ENCODE data around the gene BLTP1.

BLTP1 gene

GRCh38 chr4:122117743-122118142 lies 34.4 kb upstream of the BLTP1 start:
- Histone ChIP-seq H3K36me3 (ENCODE audit: control insufficient read depth, insufficient read depth, low read length) (no peaks in the 10 kb centered on the region), H3K27me3 (ENCODE audit: control insufficient read depth, insufficient read depth, low read length) (no peaks in the 10 kb centered on the region), H2AFZ (no peak overlapping the region), H3K4me1 (no peaks in the 10 kb centered on the region), H3K79me2 (no peaks in the 10 kb centered on the region), H3K27ac (no peak overlapping the region), H3K4me2 (ENCODE audit: low read length) (no peak overlapping the region), H3K9me3 (ENCODE audit: control insufficient read depth, low read length) (no peaks in the 10 kb centered on the region), H3K9ac (no peak overlapping the region), H3K4me3 (ENCODE audit: low read depth, low read length) (no peak overlapping the region)
- TF ChIP-seq CTCF (IDR thresholded peaks at IDR 0.05): no peak

- Histone ChIP-seq H3K4me1 (no peaks in the 10 kb centered on the region), H3K27ac (no peak overlapping the region), H3K27me3 (ENCODE audit: control insufficient read depth, insufficient read depth, low read length) (no peaks in the 10 kb centered on the region), H2AFZ (no peak overlapping the region), H3K9ac (no peak overlapping the region), H3K36me3 (ENCODE audit: control insufficient read depth, insufficient read depth, low read length) (no peaks in the 10 kb centered on the region), H3K9me3 (ENCODE audit: control insufficient read depth, low read length) (no peaks in the 10 kb centered on the region), H3K4me2 (ENCODE audit: low read length) (no peak overlapping the region), H3K79me2 (no peaks in the 10 kb centered on the region), H3K4me3 (ENCODE audit: low read depth, low read length) (no peak overlapping the region)
- no peak for TF ChIP-seq CTCF (IDR thresholded peaks at IDR 0.05)
Observed at GRCh38 chr4:122118243-122118642, 33.9 kb upstream of the BLTP1 start.

- Histone ChIP-seq H3K4me1 (no peaks in the 10 kb centered on the region), H3K4me3 (ENCODE audit: low read depth, low read length) (no peak overlapping the region), H3K27ac (no peak overlapping the region), H3K79me2 (no peaks in the 10 kb centered on the region), H3K27me3 (ENCODE audit: control insufficient read depth, insufficient read depth, low read length) (no peaks in the 10 kb centered on the region), H2AFZ (no peak overlapping the region), H3K9ac (no peak overlapping the region), H3K36me3 (ENCODE audit: control insufficient read depth, insufficient read depth, low read length) (no peaks in the 10 kb centered on the region), H3K4me2 (ENCODE audit: low read length) (no peak overlapping the region), H3K9me3 (ENCODE audit: control insufficient read depth, low read length) (no peaks in the 10 kb centered on the region)
- TF ChIP-seq CTCF (IDR thresholded peaks at IDR 0.05): no peak
Observed at GRCh38 chr4:122119739-122120138, 32.4 kb upstream of the BLTP1 start.

- Histone ChIP-seq H3K4me1 (no peaks in the 10 kb centered on the region), H3K36me3 (ENCODE audit: control insufficient read depth, insufficient read depth, low read length) (no peaks in the 10 kb centered on the region), H3K27me3 (ENCODE audit: control insufficient read depth, insufficient read depth, low read length) (no peaks in the 10 kb centered on the region), H2AFZ (no peak overlapping the region), H3K79me2 (no peaks in the 10 kb centered on the region), H3K27ac (no peak overlapping the region), H3K4me3 (ENCODE audit: low read depth, low read length) (no peak overlapping the region), H3K9me3 (ENCODE audit: control insufficient read depth, low read length) (no peaks in the 10 kb centered on the region), H3K9ac (no peak overlapping the region), H3K4me2 (ENCODE audit: low read length) (no peak overlapping the region)
- no peak for TF ChIP-seq CTCF (IDR thresholded peaks at IDR 0.05)
Observed at GRCh38 chr4:122121593-122121992, 30.5 kb upstream of the BLTP1 start.

DNA sequence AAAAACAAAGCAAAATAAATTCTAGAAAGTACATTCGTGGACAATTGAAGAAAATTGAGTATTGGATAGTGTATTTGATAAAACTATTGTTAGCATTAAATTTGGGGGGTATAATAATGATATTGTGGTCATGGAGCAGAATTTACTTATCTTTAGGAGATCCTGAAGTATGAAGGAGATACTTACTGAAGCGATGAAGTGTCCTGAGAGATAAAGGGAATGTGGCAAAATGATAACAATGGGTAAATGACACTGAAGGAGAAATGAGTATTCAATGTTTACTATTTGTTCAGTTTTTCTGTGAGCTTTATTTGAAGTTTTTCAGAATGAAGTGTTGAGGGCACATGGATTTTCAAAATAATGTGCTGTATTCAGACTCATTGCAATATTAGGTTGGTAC lies 30.0 kb upstream of the BLTP1 start:
- no peaks in the 10 kb centered on the region for H3K9me3 ChIP-seq (ENCODE audit: control insufficient read depth, low read length)
- H3K4me2 ChIP-seq (ENCODE audit: low read length): no peak overlapping the region
- no peak overlapping the region for H3K4me3 ChIP-seq (ENCODE audit: low read depth, low read length)
- H2AFZ ChIP-seq: no peak overlapping the region
- H3K79me2 ChIP-seq: no peaks in the 10 kb centered on the region
- no peak overlapping the region for H3K27ac ChIP-seq
- no peaks in the 10 kb centered on the region for H3K36me3 ChIP-seq (ENCODE audit: control insufficient read depth, insufficient read depth, low read length)
- H3K27me3 ChIP-seq (ENCODE audit: control insufficient read depth, insufficient read depth, low read length): no peaks in the 10 kb centered on the region
- H3K4me1 ChIP-seq: no peaks in the 10 kb centered on the region
- no peak for TF ChIP-seq CTCF (IDR thresholded peaks at IDR 0.05)
- no peak overlapping the region for H3K9ac ChIP-seq

Data from parathyroid adenoma (tissue), 2 donors.